Activated T-cell treated with anti-CD3 and anti-CD28 coated beads, Interleukin-2, amount 50 U/mL, for 4 hours (primary cell): ENCODE results near the gene ESPN. TPM values are rescaled to one million over a fixed set of nuclear protein-coding genes. Genes with fewer than 3 reads are reported as not detected.
"Not testable (repeated sequence)": the region's sequence is repeated elsewhere in the genome, so short reads cannot be mapped to it uniquely, and the experiment has no call there.

Experiments
- ATAC-seq, 2 donors: fragments of 200-7000 bp; cut with Tn5 transposase; one replicate each; pipeline ENCODE4 v1.10.0; 2021
- DNase-seq: peaks from one replicate; pipeline ENCODE4 v3.0.0-alpha.2; 2020
- H3K27me3 Mint-ChIP-seq: one replicate; pipeline ENCODE4 v1.8.0; 2021; ENCODE audit warnings: low read depth, mixed read lengths
- H3K36me3 Mint-ChIP-seq: one replicate; pipeline ENCODE4 v1.8.0; 2022; ENCODE audit warnings: mixed read lengths; ENCODE audit not compliant: insufficient read depth
- H3K4me1 Mint-ChIP-seq: one replicate; pipeline ENCODE4 v1.8.0; 2021; ENCODE audit warnings: low read depth, mixed read lengths
- H3K4me3 Mint-ChIP-seq: one replicate; pipeline ENCODE4 v1.8.0; 2021; ENCODE audit warnings: mild to moderate bottlenecking, moderate library complexity, mixed read lengths
- H3K9me3 Mint-ChIP-seq: one replicate; pipeline ENCODE4 v1.8.0; 2021; ENCODE audit warnings: mixed read lengths
- total RNA-seq, 3 donors: library from RNA; stranded (reverse); gene quantifications; one replicate each; pipeline ENCODE4 v1.2.1, GENCODE V29; 2021

Gene ESPN
- total RNA-seq, 3 donors from 2014 or later = 0.42 to 0.76 (median 0.60) TPM

- Mint-ChIP-seq H3K27me3 (peaks cover 29% of the 10 kb centered on the region), H3K4me1 (peaks cover 32% of the 10 kb centered on the region)
- not testable (repeated sequence) for H3K36me3 Mint-ChIP-seq, H3K9me3 Mint-ChIP-seq, DNase-seq, ATAC-seq, H3K4me3 Mint-ChIP-seq
Measured at GRCh38 chr1:6455752-6456520, 31.4 kb downstream of the ESPN start.

DNA sequence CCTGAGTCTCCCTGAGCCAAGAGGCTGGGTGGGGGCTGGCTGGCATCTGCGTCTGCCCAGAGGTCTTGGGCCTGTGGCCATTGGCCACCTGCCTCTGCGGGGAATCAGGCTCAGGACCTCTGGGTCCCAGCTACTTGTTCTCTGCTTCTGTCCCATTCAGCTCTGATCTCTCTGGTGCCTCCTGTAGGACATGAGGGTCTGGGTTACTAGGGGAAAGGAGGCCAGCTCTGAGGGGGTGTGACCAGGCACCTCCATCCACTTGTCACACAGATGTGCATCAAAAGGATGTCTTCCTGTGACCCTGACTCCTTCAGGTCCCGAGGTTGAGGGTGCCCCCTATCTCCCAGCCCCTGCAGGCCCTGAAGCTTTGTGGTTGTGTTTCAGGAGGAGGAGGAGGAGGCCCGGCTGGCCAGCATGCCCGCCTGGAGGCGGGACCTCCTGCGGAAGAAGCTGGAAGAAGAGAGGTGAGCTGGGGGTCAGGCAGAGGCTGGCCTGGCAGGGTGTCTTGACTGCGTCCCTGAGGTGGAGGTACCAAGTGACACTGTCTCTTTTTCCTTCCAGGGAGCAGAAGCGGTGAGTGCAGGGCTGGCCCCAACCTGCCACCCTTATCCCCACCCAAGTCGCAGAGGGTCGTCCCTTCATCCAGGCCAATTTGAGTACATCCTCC, 32.4 kb downstream of the ESPN start:
- ATAC-seq = no peak
- no peak overlapping the region for H3K4me3 Mint-ChIP-seq
- peaks cover 40% of the 10 kb centered on the region for H3K4me1 Mint-ChIP-seq
- no peaks in the 10 kb centered on the region for H3K36me3 Mint-ChIP-seq
- no peak for DNase-seq
- H3K9me3 Mint-ChIP-seq = no peaks in the 10 kb centered on the region
- H3K27me3 Mint-ChIP-seq = peaks cover 26% of the 10 kb centered on the region

DNA sequence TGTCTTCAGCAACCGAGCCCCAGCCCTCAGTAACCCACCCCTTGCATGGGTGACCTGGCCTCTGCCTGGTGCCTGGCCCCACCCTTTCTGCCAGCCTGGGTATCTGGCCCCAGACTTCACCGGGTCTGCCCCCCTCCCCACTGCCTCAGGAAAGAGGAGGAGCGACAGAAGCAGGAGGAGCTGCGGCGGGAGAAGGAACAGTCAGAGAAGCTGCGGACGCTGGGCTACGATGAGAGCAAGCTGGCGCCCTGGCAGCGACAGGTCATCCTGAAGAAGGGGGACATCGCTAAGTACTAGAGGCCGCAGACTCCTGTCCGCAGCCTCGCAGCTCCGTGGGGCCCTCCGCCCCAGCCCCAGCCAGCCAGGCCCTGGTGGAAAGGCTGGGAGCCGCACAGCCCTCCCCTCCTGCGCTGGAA, 35.3 kb downstream of the ESPN start:
- DNase-seq = peak; percentile 53
- Mint-ChIP-seq H3K4me1 (peaks cover 57% of the 10 kb centered on the region), H3K9me3 (no peaks in the 10 kb centered on the region), H3K4me3 (peak overlapping the region; percentile 78), H3K36me3 (peaks cover 15% of the 10 kb centered on the region), H3K27me3 (peaks cover 7% of the 10 kb centered on the region)
- ATAC-seq = peak; percentile 30 to 35

DNA sequence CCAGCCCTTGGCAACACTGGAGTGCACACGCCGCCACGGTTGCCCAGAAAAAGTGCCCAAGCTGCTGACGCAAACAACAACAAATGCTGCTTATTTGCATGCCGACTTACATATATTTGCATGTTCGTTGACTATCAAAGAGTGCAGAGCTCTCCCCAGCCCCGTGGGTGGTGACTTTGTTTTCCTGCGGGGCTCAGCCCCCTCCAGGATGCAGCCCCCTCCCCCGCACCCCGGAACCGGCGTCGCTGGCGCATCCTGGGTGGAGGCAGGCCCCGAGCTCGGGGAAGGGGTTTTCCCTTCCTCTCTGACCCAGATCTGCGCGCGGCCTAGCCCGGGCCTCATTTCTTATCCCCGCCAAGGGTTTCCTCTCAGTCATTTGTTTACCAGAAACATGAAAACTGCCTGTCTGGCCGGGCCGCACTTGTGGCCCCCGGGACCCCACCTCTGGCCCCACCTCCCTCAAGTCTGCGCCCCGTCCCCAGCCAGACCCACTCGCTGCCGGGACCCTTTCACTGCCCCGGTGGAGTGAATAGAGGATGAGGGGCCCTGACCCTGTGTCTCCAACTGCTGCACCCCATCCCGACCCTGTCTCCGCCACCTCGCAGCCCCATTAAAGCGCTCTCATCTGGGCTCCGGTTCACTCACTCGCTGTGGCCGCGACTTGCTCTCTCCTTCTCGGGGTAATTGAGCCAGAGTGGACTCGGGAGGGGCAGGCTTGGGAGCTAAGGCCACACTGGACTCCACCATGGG, 35.9 kb downstream of the ESPN start:
- Mint-ChIP-seq H3K4me1 (peaks cover 56% of the 10 kb centered on the region), H3K36me3 (peaks cover 15% of the 10 kb centered on the region)
- peak; percentile 82 to 83 for ATAC-seq

GRCh38 chr1:6461051-6461530, 36.5 kb downstream of the ESPN start:
- Mint-ChIP-seq H3K4me3 (peak overlapping the region; percentile 78), H3K4me1 (peaks cover 54% of the 10 kb centered on the region), H3K9me3 (no peaks in the 10 kb centered on the region), H3K36me3 (peaks cover 15% of the 10 kb centered on the region), H3K27me3 (peaks cover 5% of the 10 kb centered on the region)
- ATAC-seq (no peak), DNase-seq (no peak)

More for the DNA sequence above, 35.9 kb downstream of the ESPN start:
- no peaks in the 10 kb centered on the region for H3K9me3 Mint-ChIP-seq
- peak overlapping the region; percentile 78 for H3K4me3 Mint-ChIP-seq
- peak; percentile 94 for DNase-seq
- peaks cover 7% of the 10 kb centered on the region for H3K27me3 Mint-ChIP-seq

DNA sequence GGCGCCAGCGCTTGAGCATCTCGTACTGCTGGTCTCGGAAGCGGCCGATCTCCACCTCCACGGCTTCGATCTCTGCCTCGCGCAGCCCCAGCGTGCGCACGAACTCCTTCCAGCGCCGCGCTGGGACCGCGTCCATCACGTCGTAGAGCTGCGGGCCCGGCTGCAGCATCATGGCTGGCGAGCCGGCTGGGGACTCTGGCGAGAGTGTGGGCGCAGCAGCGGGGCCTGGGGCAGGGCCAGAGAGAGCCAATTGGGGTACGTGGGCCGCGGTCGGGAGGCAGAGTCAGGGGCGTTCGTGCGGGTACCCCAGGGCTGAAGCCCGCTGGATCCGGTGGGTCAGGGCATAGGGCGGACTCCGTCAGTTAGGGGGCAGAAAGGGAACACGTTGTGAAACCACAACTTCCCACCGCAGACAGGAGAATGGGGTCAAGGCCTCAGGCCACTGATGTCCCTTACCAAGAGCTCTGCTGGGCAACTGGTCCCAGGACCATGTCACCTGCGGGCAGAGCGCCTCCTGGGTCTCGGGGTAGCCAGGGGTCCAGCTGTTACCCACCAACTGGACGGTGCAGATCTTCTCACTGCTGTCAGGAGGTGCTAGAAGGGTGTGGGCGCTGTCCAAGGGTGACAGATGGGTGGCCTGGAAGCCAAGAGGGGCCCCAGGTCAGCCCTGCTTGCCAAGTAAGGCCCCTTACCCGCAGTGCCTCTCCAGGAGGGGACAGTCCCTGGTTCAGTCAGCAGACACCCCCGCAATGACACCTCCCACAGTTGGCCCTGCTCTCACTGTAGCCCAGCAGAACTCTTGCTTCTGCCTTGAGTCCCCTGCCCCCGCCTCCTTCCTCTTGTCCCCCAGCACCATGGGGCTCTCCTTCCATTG, 37.2 kb downstream of the ESPN start:
- ATAC-seq (no peak), DNase-seq (no peak)
- peaks cover 15% of the 10 kb centered on the region for H3K36me3 Mint-ChIP-seq
- peak overlapping the region; percentile 38 for H3K4me3 Mint-ChIP-seq
- H3K9me3 Mint-ChIP-seq = no peaks in the 10 kb centered on the region
- peaks cover 1% of the 10 kb centered on the region for H3K27me3 Mint-ChIP-seq
- H3K4me1 Mint-ChIP-seq = peaks cover 52% of the 10 kb centered on the region

- no peak for DNase-seq
- Mint-ChIP-seq H3K36me3 (peaks cover 15% of the 10 kb centered on the region), H3K9me3 (no peaks in the 10 kb centered on the region), H3K27me3 (no peaks in the 10 kb centered on the region), H3K4me1 (peaks cover 55% of the 10 kb centered on the region), H3K4me3 (peak overlapping the region; percentile 38)
- ATAC-seq = no peak
Measured at GRCh38 chr1:6462412-6463119, 38.0 kb downstream of the ESPN start.

DNA sequence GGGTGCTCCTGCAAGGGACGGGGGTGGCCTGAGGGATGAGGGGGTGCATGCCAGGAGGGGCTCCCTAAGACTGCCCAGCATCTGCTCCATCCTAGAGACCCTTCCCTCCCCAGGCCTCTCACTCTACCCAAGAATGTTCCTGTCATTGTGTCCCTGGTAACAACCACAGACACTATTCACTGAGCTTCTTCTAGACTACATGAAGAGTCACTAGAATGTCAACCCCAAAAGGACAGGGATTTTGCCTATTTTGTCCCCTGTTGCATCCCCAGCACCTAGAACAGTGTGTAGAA, 38.5 kb downstream of the ESPN start:
- ATAC-seq = no peak
- DNase-seq = no peak
- Mint-ChIP-seq H3K4me3 (peak overlapping the region; percentile 35), H3K9me3 (no peaks in the 10 kb centered on the region), H3K36me3 (peaks cover 15% of the 10 kb centered on the region), H3K4me1 (peaks cover 55% of the 10 kb centered on the region), H3K27me3 (no peaks in the 10 kb centered on the region)

- H3K9me3 Mint-ChIP-seq = no peaks in the 10 kb centered on the region
- peak; percentile 44 for DNase-seq
- H3K27me3 Mint-ChIP-seq = no peaks in the 10 kb centered on the region
- peaks cover 51% of the 10 kb centered on the region for H3K4me1 Mint-ChIP-seq
- peaks cover 15% of the 10 kb centered on the region for H3K36me3 Mint-ChIP-seq
- ATAC-seq = no peak
- H3K4me3 Mint-ChIP-seq = peak overlapping the region; percentile 96
Measured at GRCh38 chr1:6464514-6464836, 39.9 kb downstream of the ESPN start.

GRCh38 chr1:6464915-6465314, 40.3 kb downstream of the ESPN start:
- H3K4me1 Mint-ChIP-seq = peaks cover 47% of the 10 kb centered on the region
- H3K4me3 Mint-ChIP-seq = peak overlapping the region; percentile 96
- H3K27me3 Mint-ChIP-seq = no peaks in the 10 kb centered on the region
- ATAC-seq (no peak), DNase-seq (no peak)
- peaks cover 15% of the 10 kb centered on the region for H3K36me3 Mint-ChIP-seq
- no peaks in the 10 kb centered on the region for H3K9me3 Mint-ChIP-seq

DNA sequence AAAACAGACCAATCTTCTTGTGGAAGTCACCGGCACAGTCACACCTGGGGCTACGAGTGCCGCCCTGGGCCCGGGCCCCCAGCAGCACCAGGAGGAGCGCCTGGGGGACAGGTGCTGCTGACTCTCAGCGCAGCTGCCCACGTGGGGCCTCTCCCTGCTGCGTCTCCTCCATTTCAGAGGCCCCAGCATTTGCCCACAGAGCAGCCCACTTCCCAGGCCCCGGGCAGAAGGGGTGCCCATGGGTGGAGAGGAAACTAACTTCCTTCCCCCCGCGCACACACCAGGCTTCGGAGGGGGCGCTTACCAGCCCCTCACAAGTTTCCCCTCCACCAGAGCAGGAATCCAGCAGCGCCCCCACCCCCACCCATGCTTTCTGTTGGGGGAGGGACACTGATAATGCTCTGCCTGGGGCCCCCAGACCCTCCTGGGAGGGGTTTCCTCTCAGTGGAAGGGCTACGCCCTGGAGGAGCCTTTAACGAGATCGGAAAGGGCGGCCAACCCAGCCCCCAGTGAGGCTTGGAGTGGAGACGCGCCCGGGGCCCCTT, 41.0 kb downstream of the ESPN start:
- peak overlapping the region; percentile 96 for H3K4me3 Mint-ChIP-seq
- peak; percentile 46 for DNase-seq
- ATAC-seq = peak; percentile 60 to 61
- peaks cover 15% of the 10 kb centered on the region for H3K36me3 Mint-ChIP-seq
- no peaks in the 10 kb centered on the region for H3K27me3 Mint-ChIP-seq
- peaks cover 42% of the 10 kb centered on the region for H3K4me1 Mint-ChIP-seq
- no peaks in the 10 kb centered on the region for H3K9me3 Mint-ChIP-seq

DNA sequence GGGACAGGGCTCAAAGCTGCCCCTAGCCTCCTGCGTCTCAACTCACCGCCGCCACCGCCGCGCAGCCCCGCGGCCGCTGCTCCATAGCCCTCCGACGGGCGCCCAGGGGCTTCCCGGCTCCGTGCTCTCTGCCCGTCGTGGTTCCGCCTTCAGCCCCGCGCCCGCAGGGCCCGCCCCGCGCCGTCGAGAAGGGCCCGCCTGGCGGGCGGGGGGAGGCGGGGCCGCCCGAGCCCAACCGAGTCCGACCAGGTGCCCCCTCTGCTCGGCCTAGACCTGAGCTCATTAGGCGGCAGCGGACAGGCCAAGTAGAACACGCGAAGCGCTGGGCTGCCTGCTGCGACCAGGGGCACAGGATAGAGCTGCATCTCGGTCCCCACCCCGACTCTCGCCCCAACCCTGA, 41.4 kb downstream of the ESPN start, which contains the start of gene TNFRSF25:
TNFRSF25 (minus strand) TSS at position 151 of the 400 bp plus-strand sequence; CDS start at position 85, 66 bp downstream.
- ATAC-seq = peak; percentile 85 to 88
- peak within 1 kb of the TSS; percentile 96 for H3K4me3 Mint-ChIP-seq
- H3K4me1 Mint-ChIP-seq = peaks cover 37% of the 10 kb centered on the region
- peak; percentile 52 for DNase-seq
- H3K27me3 Mint-ChIP-seq = no peaks in the 10 kb centered on the region
- no peaks in the 10 kb centered on the region for H3K9me3 Mint-ChIP-seq
- peaks cover 15% of the 10 kb centered on the region for H3K36me3 Mint-ChIP-seq

DNA sequence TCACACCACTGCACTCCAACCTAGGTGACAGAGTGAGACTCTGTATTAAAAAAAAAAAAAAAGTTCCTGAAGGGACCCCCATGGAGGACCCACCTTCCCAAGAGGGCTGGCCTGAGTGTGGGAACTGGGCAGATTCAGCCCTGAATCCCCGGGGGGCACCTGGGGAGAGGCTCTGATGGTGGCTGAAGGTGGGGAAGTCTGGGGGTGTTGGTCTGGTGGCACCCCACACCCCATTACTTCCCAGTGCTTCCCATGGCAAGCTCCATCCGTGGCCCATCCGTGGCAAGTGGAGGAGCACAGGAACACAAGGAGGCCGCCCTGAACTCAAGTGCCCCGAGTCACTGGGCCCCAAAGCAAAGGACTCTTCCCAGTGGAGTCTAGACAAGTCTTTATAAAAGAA, 42.2 kb downstream of the ESPN start:
- no peak for DNase-seq
- Mint-ChIP-seq H3K4me1 (peaks cover 32% of the 10 kb centered on the region), H3K4me3 (peak overlapping the region; percentile 96), H3K27me3 (no peaks in the 10 kb centered on the region), H3K9me3 (no peaks in the 10 kb centered on the region), H3K36me3 (peaks cover 15% of the 10 kb centered on the region)
- no peak for ATAC-seq
